ENCODE data around the gene IFNLR1.
"Not testable (repeated sequence)": the region's sequence is repeated elsewhere in the genome, so short reads cannot be mapped to it uniquely, and the experiment has no call there.

Gene IFNLR1

GRCh38 chr1:24186993-24187790 is at the start of gene IFNLR1:
Gene IFNLR1 (minus strand): TSS chr1:24187289. CDS start chr1:24187248, 41 bp downstream.
- DNase-seq = peak; percentile 39 to 75 (median 43)

- DNase-seq = no peak
These were observed 49.1 kb upstream of the IFNLR1 start for GRCh38 chr1:24235921-24236788.

GRCh38 chr1:24233684-24234600 is 46.9 kb upstream of the IFNLR1 start:
- DNase-seq = peak; percentile 22 to 36 (median 33)

GRCh38 chr1:24231701-24232100 is 44.6 kb upstream of the IFNLR1 start:
- DNase-seq = no peak

- no peak for DNase-seq
These were observed 41.2 kb upstream of the IFNLR1 start for GRCh38 chr1:24228311-24228710.

- no peak for DNase-seq
These were observed 39.7 kb upstream of the IFNLR1 start for GRCh38 chr1:24226749-24227148.

GRCh38 chr1:24224761-24225160 is 37.7 kb upstream of the IFNLR1 start:
- no peak for DNase-seq

- no peak for DNase-seq
These were observed 37.0 kb upstream of the IFNLR1 start for GRCh38 chr1:24224086-24224485.

- no peak for DNase-seq
These were observed 35.7 kb upstream of the IFNLR1 start for GRCh38 chr1:24222793-24223192.

GRCh38 chr1:24222008-24222605 is 35.0 kb upstream of the IFNLR1 start:
- no peak for DNase-seq

- no peak for DNase-seq
These were observed 34.2 kb upstream of the IFNLR1 start for GRCh38 chr1:24221246-24221645.

- DNase-seq = no peak
These were observed 29.4 kb upstream of the IFNLR1 start for GRCh38 chr1:24216276-24217074.

- no peak for DNase-seq
These were observed 28.2 kb upstream of the IFNLR1 start for GRCh38 chr1:24215226-24215814.

- no peak for DNase-seq
These were observed 25.3 kb upstream of the IFNLR1 start for GRCh38 chr1:24212376-24212775.

GRCh38 chr1:24210195-24210627 is 23.1 kb upstream of the IFNLR1 start:
- no peak for DNase-seq

- DNase-seq = no peak
These were observed 22.0 kb upstream of the IFNLR1 start for GRCh38 chr1:24209097-24209496.

GRCh38 chr1:24207709-24208108 is 20.6 kb upstream of the IFNLR1 start:
- no peak for DNase-seq

- not testable (repeated sequence) for DNase-seq
These were observed 20.3 kb upstream of the IFNLR1 start for GRCh38 chr1:24207395-24207687.

- DNase-seq = no peak
These were observed 19.7 kb upstream of the IFNLR1 start for GRCh38 chr1:24206516-24207394.

GRCh38 chr1:24206083-24206464 is 19.0 kb upstream of the IFNLR1 start:
- DNase-seq = no peak
